Measurements from ENCODE around the gene TMED6. TPM values are rescaled to one million over a fixed set of nuclear protein-coding genes. Genes with fewer than 3 reads are reported as not detected.
"Not testable (repeated sequence)": the region's sequence is repeated elsewhere in the genome, so short reads cannot be mapped to it uniquely, and the experiment has no call there.

TMED6 gene
- total RNA-seq, 4 donors from 2014 or later, result 1.3 TPM; not detected in 3

- TF ChIP-seq POLR2A (IDR thresholded peaks at IDR 0.05), result no peak
- no peak for TF ChIP-seq CTCF (IDR thresholded peaks at IDR 0.05 in 4 of 5, conservative IDR thresholded peaks at IDR 0.05 in 1 of 5)
- ATAC-seq, result no peak
- intact Hi-C loops (cut with DNase I; ENCODE audit: low total_unique reads) (no loop called here), in situ Hi-C loops (cut with MboI; ENCODE audit: low sequenced_read_pairs in 4 of 4) (no loop called here)
- no peak for DNase-seq
- Histone ChIP-seq H3K36me3 (peaks cover 0 to 68% of the 10 kb centered on the region in 2 donors), H3K9me3 (no peaks in the 10 kb centered on the region), H3K4me3 (no peak overlapping the region), H3K4me1 (no peaks in the 10 kb centered on the region), H3K27ac (no peak overlapping the region), H3K27me3 (no peaks in the 10 kb centered on the region)
Observed at GRCh38 chr16:69366431-69366830, 14.8 kb upstream of the TMED6 start.

- Histone ChIP-seq H3K4me1 (no peaks in the 10 kb centered on the region), H3K36me3 (peaks cover 0 to 63% of the 10 kb centered on the region in 2 donors), H3K4me3 (no peak overlapping the region), H3K27ac (no peak overlapping the region), H3K27me3 (no peaks in the 10 kb centered on the region), H3K9me3 (no peaks in the 10 kb centered on the region)
- no peak for TF ChIP-seq CTCF (IDR thresholded peaks at IDR 0.05 in 4 of 5, conservative IDR thresholded peaks at IDR 0.05 in 1 of 5)
- no peak for TF ChIP-seq POLR2A (IDR thresholded peaks at IDR 0.05)
- in situ Hi-C loops (cut with MboI; ENCODE audit: low sequenced_read_pairs in 4 of 4), result no loop called here
- intact Hi-C loops (cut with DNase I; ENCODE audit: low total_unique reads), result no loop called here
- DNase-seq (no peak), ATAC-seq (no peak)
Observed at GRCh38 chr16:69365901-69366300, 14.3 kb upstream of the TMED6 start.

GRCh38 chr16:69364088-69364487, 12.5 kb upstream of the TMED6 start:
- no peak for ATAC-seq
- peaks cover 0 to 52% of the 10 kb centered on the region in 2 donors for H3K36me3 ChIP-seq

GRCh38 chr16:69363281-69363717, 11.7 kb upstream of the TMED6 start:
- H3K4me3 ChIP-seq, result no peak overlapping the region
- H3K27ac ChIP-seq, result no peak overlapping the region
- H3K36me3 ChIP-seq, result peaks cover 0 to 44% of the 10 kb centered on the region in 2 donors
- H3K27me3 ChIP-seq, result no peaks in the 10 kb centered on the region
- DNase-seq (no peak), ATAC-seq (no peak)
- TF ChIP-seq CTCF (IDR thresholded peaks at IDR 0.05 in 4 of 5, conservative IDR thresholded peaks at IDR 0.05 in 1 of 5), result no peak
- no peak for TF ChIP-seq POLR2A (IDR thresholded peaks at IDR 0.05)
- H3K4me1 ChIP-seq, result no peaks in the 10 kb centered on the region
- H3K9me3 ChIP-seq, result no peaks in the 10 kb centered on the region
- intact Hi-C loops (cut with DNase I; ENCODE audit: low total_unique reads) (no loop called here), in situ Hi-C loops (cut with MboI; ENCODE audit: low sequenced_read_pairs in 4 of 4) (no loop called here)

More at GRCh38 chr16:69364088-69364487, 12.5 kb upstream of the TMED6 start:
- H3K9me3 ChIP-seq, result no peaks in the 10 kb centered on the region
- intact Hi-C loops (cut with DNase I; ENCODE audit: low total_unique reads) (no loop called here), in situ Hi-C loops (cut with MboI; ENCODE audit: low sequenced_read_pairs in 4 of 4) (no loop called here)
- TF ChIP-seq POLR2A (IDR thresholded peaks at IDR 0.05) (no peak), CTCF (IDR thresholded peaks at IDR 0.05 in 4 of 5, conservative IDR thresholded peaks at IDR 0.05 in 1 of 5) (no peak)
- no peaks in the 10 kb centered on the region for H3K27me3 ChIP-seq
- no peak overlapping the region for H3K4me3 ChIP-seq
- DNase-seq, result no peak
- no peak overlapping the region for H3K27ac ChIP-seq
- H3K4me1 ChIP-seq, result no peaks in the 10 kb centered on the region

GRCh38 chr16:69360070-69360469, 8.5 kb upstream of the TMED6 start:
- peaks cover 0 to 12% of the 10 kb centered on the region in 2 donors for H3K36me3 ChIP-seq
- in situ Hi-C loops (cut with MboI; ENCODE audit: low sequenced_read_pairs in 4 of 4); intact Hi-C loops (cut with DNase I; ENCODE audit: low total_unique reads): not testable (repeated sequence)

More at GRCh38 chr16:69360070-69360469, 8.5 kb upstream of the TMED6 start:
- H3K9me3 ChIP-seq, H3K27ac ChIP-seq, ATAC-seq, H3K27me3 ChIP-seq, H3K4me3 ChIP-seq, DNase-seq: not testable (repeated sequence)
- H3K4me1 ChIP-seq, result peaks cover 9 to 11% of the 10 kb centered on the region in 2 donors

Measured in gastrocnemius medialis (tissue), 4 donors.